HK-2 (cell line): ENCODE measurements around the gene PPP1R26.
A peak's percentile ranks its signal among the peaks of the same experiment; 100 is the strongest.
"Not testable (repeated sequence)": the region's sequence is repeated elsewhere in the genome, so short reads cannot be mapped to it uniquely, and the experiment has no call there.

Source experiments
- DNase-seq: peaks from one replicate; pipeline ENCODE4 v3.0.0-alpha.2; 2018; ENCODE audit not compliant: unreplicated experiment

PPP1R26 gene

GRCh38 chr9:135504262-135505243, 25.0 kb downstream of the PPP1R26 start:
- peak; percentile 66 for DNase-seq

GRCh38 chr9:135505406-135506187, 26.0 kb downstream of the PPP1R26 start:
- no peak for DNase-seq

GRCh38 chr9:135506327-135507103, 26.9 kb downstream of the PPP1R26 start:
- DNase-seq = peak; percentile 31

GRCh38 chr9:135507104-135508035, 27.8 kb downstream of the PPP1R26 start:
- DNase-seq = no peak

- no peak for DNase-seq
Observed at GRCh38 chr9:135508211-135508820, 28.7 kb downstream of the PPP1R26 start.

- no peak for DNase-seq
Observed at GRCh38 chr9:135509458-135509857, 29.9 kb downstream of the PPP1R26 start.

GRCh38 chr9:135512241-135512603, 32.6 kb downstream of the PPP1R26 start:
- no peak for DNase-seq

- no peak for DNase-seq
Observed at GRCh38 chr9:135512904-135513303, 33.3 kb downstream of the PPP1R26 start.

- no peak for DNase-seq
Observed at GRCh38 chr9:135513351-135513846, 33.8 kb downstream of the PPP1R26 start.

GRCh38 chr9:135513906-135514305, 34.3 kb downstream of the PPP1R26 start:
- not testable (repeated sequence) for DNase-seq

- no peak for DNase-seq
Observed at GRCh38 chr9:135514342-135515082, 34.9 kb downstream of the PPP1R26 start.

- DNase-seq = no peak
Observed at GRCh38 chr9:135515083-135515951, 35.7 kb downstream of the PPP1R26 start.

GRCh38 chr9:135516132-135516860, 36.7 kb downstream of the PPP1R26 start:
- no peak for DNase-seq

GRCh38 chr9:135517407-135517822, 37.8 kb downstream of the PPP1R26 start:
- no peak for DNase-seq

GRCh38 chr9:135519179-135519971, 39.8 kb downstream of the PPP1R26 start:
- DNase-seq = no peak

- DNase-seq = no peak
Observed at GRCh38 chr9:135520916-135521607, 41.5 kb downstream of the PPP1R26 start, which contains the start of gene LCN1. LCN1 (plus strand) TSS chr9:135521440; CDS start chr9:135521498, 58 bp downstream.
